ENCODE results near the gene APBA2. TPM values are rescaled to one million over a fixed set of nuclear protein-coding genes. Genes with fewer than 3 reads are reported as not detected.

APBA2 gene
- total and polyA plus RNA-seq, 2 of the 13 experiments (the other 11 are each of a cell fraction or from before 2014, with no cell fraction given) = 0.62 to 2.3 TPM

DNA sequence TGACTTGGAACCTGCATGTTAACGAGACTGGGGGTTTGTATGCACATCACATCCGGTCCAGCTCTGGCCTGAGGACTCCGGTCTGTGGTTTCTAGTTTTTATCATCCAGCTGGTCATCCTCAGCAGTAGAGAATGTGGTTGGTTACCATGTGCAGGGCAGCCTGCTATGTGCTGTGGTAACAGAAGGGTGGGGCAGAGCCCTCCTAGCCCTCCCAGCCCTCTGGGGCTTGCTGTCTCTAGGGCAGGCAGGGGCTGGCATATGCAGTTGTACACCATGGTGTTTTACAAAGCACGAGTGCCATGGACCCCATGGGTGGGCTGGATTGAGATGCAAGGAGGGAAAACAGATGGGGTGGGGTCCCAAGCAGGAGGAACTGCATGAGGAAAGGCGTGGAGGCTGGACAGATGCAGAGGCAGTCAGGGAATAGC lies 70.2 kb downstream of the APBA2 start:
- no peaks in the 10 kb centered on the region for H3K27me3 ChIP-seq (ENCODE audit: control insufficient read depth in 1 of 2, insufficient read depth in 2 of 2, low read length in 2 of 2)
- no peak for FAIRE-seq
- no peaks in the 10 kb centered on the region for H3K79me2 ChIP-seq (ENCODE audit: insufficient read depth, low read length)
- peaks cover 9% of the 10 kb centered on the region for H3K4me1 ChIP-seq (ENCODE audit: insufficient read depth, low read length)
- H2AFZ ChIP-seq (ENCODE audit: low read length) = no peak overlapping the region
- H3K27ac ChIP-seq (ENCODE audit: extremely low read length, insufficient read depth, low read length) = no peak overlapping the region
- BruUV-seq (replicated peaks) = no TSS peak
- H3K36me3 ChIP-seq (replicated peaks in 1 of 2; ENCODE audit: control insufficient read depth in 1 of 2, insufficient read depth in 2 of 2, low read length in 2 of 2) = no peaks in the 10 kb centered on the region
- no peak for ATAC-seq
- no peaks in the 10 kb centered on the region for H3K9me3 ChIP-seq (ENCODE audit: low read length)
- 33% methylated on average over 4 of the region's 5 CpGs for WGBS (ENCODE audit: low lambda C conversion rate)
- H3K9ac ChIP-seq (ENCODE audit: insufficient read depth, low read depth, low read length) = no peak overlapping the region
- in situ Hi-C loops (cut with HindIII; ENCODE audit: extremely low pct_ligation_motif_present, low pct_unique_long_range_greater_than_20kb) = no loop called here
- H3K4me2 ChIP-seq (ENCODE audit: low read depth, low read length) = no peak overlapping the region
- no peak for DNase-seq (ENCODE audit: low spot score)
- H3K4me3 ChIP-seq (replicated peaks in 1 of 3; ENCODE audit: insufficient read depth in 1 of 3, low read depth in 2 of 3, low read length in 3 of 3) = no peak overlapping the region
- H4K20me1 ChIP-seq (ENCODE audit: insufficient read depth, low read length) = no peaks in the 10 kb centered on the region
- ChIA-PET POLR2A (no interaction called here), CTCF (ENCODE audit: low intra/inter-chr PET ratio, low total read pairs) (no interaction called here)
- intact Hi-C loops (cut with micrococcal nuclease; ENCODE audit: unreplicated experiment) = no loop called here
- no peak for TF ChIP-seq ZEB1 (IDR thresholded peaks at IDR 0.05; ENCODE audit: insufficient replicate concordance, low read depth)
- no peak for TF ChIP-seq ZNF563 (CRISPR knock-in tag; IDR thresholded peaks at IDR 0.05)
- TF ChIP-seq, protein P1, sequence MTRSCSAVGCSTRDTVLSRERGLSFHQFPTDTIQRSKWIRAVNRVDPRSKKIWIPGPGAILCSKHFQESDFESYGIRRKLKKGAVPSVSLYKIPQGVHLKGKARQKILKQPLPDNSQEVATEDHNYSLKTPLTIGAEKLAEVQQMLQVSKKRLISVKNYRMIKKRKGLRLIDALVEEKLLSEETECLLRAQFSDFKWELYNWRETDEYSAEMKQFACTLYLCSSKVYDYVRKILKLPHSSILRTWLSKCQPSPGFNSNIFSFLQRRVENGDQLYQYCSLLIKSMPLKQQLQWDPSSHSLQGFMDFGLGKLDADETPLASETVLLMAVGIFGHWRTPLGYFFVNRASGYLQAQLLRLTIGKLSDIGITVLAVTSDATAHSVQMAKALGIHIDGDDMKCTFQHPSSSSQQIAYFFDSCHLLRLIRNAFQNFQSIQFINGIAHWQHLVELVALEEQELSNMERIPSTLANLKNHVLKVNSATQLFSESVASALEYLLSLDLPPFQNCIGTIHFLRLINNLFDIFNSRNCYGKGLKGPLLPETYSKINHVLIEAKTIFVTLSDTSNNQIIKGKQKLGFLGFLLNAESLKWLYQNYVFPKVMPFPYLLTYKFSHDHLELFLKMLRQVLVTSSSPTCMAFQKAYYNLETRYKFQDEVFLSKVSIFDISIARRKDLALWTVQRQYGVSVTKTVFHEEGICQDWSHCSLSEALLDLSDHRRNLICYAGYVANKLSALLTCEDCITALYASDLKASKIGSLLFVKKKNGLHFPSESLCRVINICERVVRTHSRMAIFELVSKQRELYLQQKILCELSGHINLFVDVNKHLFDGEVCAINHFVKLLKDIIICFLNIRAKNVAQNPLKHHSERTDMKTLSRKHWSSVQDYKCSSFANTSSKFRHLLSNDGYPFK (CRISPR knock-in tag; IDR thresholded peaks at IDR 0.05; ENCODE audit: borderline replicate concordance) = no peak
- TF ChIP-seq MED1 (CRISPR knock-in tag; IDR thresholded peaks at IDR 0.05) = no peak
- no peak for TF ChIP-seq KMT2A (CRISPR knock-in tag; IDR thresholded peaks at IDR 0.05)
- TF ChIP-seq, protein P2, sequence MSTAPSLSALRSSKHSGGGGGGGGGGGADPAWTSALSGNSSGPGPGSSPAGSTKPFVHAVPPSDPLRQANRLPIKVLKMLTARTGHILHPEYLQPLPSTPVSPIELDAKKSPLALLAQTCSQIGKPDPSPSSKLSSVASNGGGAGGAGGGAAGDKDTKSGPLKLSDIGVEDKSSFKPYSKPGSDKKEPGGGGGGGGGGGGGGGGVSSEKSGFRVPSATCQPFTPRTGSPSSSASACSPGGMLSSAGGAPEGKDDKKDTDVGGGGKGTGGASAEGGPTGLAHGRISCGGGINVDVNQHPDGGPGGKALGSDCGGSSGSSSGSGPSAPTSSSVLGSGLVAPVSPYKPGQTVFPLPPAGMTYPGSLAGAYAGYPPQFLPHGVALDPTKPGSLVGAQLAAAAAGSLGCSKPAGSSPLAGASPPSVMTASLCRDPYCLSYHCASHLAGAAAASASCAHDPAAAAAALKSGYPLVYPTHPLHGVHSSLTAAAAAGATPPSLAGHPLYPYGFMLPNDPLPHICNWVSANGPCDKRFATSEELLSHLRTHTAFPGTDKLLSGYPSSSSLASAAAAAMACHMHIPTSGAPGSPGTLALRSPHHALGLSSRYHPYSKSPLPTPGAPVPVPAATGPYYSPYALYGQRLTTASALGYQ (CRISPR knock-in tag; IDR thresholded peaks at IDR 0.05) = no peak
- no peak for TF ChIP-seq CBX5 (CRISPR knock-in tag; IDR thresholded peaks at IDR 0.05; ENCODE audit: borderline replicate concordance)
- TF ChIP-seq ETV6 (CRISPR knock-in tag; conservative IDR thresholded peaks at IDR 0.05) = no peak
- TF ChIP-seq HDAC1 (CRISPR knock-in tag; IDR thresholded peaks at IDR 0.05) = no peak
- TF ChIP-seq, protein P3, sequence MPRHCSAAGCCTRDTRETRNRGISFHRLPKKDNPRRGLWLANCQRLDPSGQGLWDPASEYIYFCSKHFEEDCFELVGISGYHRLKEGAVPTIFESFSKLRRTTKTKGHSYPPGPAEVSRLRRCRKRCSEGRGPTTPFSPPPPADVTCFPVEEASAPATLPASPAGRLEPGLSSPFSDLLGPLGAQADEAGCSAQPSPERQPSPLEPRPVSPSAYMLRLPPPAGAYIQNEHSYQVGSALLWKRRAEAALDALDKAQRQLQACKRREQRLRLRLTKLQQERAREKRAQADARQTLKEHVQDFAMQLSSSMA (CRISPR knock-in tag; IDR thresholded peaks at IDR 0.05) = no peak
- no peak for TF ChIP-seq ZNF282 (IDR thresholded peaks at IDR 0.05; ENCODE audit: partially characterized antibody)
- no peak for TF ChIP-seq MIXL1 (CRISPR knock-in tag; IDR thresholded peaks at IDR 0.05)
- no peak for TF ChIP-seq ZFP36L1 (CRISPR knock-in tag; IDR thresholded peaks at IDR 0.05)
- no peak for TF ChIP-seq ZNF616 (CRISPR knock-in tag; IDR thresholded peaks at IDR 0.05; ENCODE audit: low read depth)
- no peak for TF ChIP-seq KDM6A (CRISPR knock-in tag; IDR thresholded peaks at IDR 0.05; ENCODE audit: low read depth)
- TF ChIP-seq CEBPZ (IDR thresholded peaks at IDR 0.05; ENCODE audit: low read length) = no peak
- no peak for TF ChIP-seq CBFB (CRISPR knock-in tag; IDR thresholded peaks at IDR 0.05)

All from HepG2 (cell line).